ENCODE measurements around the gene LCN9. TPM values are rescaled to one million over a fixed set of nuclear protein-coding genes. Genes with fewer than 3 reads are reported as not detected.

LCN9 gene
- total and polyA plus RNA-seq, 9 of the 15 experiments (the other 6 are each of a cell fraction or from before 2014, with no cell fraction given), result not detected

DNA sequence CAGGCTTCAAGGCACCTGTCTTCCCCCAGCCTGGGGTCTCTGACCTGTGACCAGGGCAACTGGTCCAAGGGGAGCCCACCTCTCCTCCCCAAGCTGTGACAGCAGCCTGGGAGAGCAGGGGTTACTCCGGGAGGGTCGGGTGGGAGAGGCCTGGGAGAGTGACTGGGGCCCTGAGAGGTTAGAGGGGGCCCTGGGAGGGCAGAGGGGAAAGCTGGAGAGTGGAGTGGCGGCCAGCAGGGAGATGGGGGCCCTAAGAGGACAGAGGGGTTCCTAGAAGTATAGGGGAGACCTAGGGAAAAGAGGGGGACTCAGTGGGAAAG lies 302 bp downstream of the LCN9 start (continued):
- TF ChIP-seq MAZ (CRISPR knock-in tag; conservative IDR thresholded peaks at IDR 0.05 in 1 of 2, IDR thresholded peaks at IDR 0.05 in 1 of 2), result no peak

DNA sequence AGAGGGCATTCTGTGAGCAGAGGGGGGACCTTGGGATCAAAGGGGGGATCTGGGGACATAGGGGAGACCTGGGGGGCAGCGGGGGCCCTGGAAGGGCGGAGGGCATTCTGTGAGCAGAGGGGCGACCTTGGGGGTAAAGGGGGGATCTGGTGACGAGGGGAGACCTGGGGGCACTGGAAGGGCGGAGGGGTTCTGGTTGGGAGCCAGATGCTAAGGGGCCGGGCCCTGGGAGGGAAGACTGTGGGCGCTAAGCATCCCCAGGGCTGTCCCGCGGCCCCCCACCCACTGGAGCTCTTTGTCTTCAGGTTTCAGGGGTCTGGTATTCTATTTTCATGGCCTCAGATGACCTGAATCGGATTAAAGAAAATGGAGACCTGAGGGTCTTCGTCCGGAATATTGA lies 748 bp downstream of the LCN9 start:
- Histone ChIP-seq H3K9me1 (ENCODE audit: control insufficient read depth, insufficient read depth, low read length) (no peaks in the 10 kb centered on the region), H3K27ac (ENCODE audit: extremely low read depth, low read depth, low read length) (no peak overlapping the region), H4K20me1 (replicated peaks; ENCODE audit: control insufficient read depth, insufficient read depth, low read length) (peaks cover 7% of the 10 kb centered on the region; the same call in 1 of the 2 replicates), H2AFZ (ENCODE audit: low read depth, low read length) (no peak overlapping the region), H3K4me3 (no peak overlapping the region), H3K36me3 (ENCODE audit: control insufficient read depth, insufficient read depth, low read length) (no peaks in the 10 kb centered on the region), H3K9ac (ENCODE audit: insufficient read depth in 1 of 2, low read depth in 2 of 2, low read length in 2 of 2) (no peak overlapping the region), H3K9me3 (replicated peaks; ENCODE audit: control insufficient read depth, insufficient read depth, low read depth, low read length) (no peaks in the 10 kb centered on the region), H3K79me2 (ENCODE audit: control insufficient read depth, insufficient read depth, low read length) (no peaks in the 10 kb centered on the region), H3K4me2 (ENCODE audit: insufficient read depth, low read length) (no peak overlapping the region), H3K27me3 (ENCODE audit: control insufficient read depth in 2 of 2, insufficient read depth in 2 of 2, low read length in 2 of 2) (peaks cover 34 to 68% of the 10 kb centered on the region in 2 experiments), H3K4me1 (replicated peaks in 1 of 2; ENCODE audit: control insufficient read depth in 2 of 2, insufficient read depth in 2 of 2, low read length in 2 of 2) (no peaks in the 10 kb centered on the region)
- POLR2A ChIA-PET, result interaction anchor here (0.6 kb wide), 1 partner anchor 87 kb away, joined by 3 read pairs; no protein-coding TSS in a partner anchor
- intact Hi-C loops (cut with micrococcal nuclease) (no loop called here), in situ Hi-C loops (cut with MboI) (no loop called here)
- CTCF ChIA-PET (ENCODE audit: low intra/inter-chr PET ratio), result interaction anchor here (0.6 kb wide), 1 partner anchor 28 kb away, joined by 4 read pairs; no protein-coding TSS in a partner anchor
- 4% methylated on average over 8 of the region's 12 CpGs for WGBS (ENCODE audit: insufficient coverage, low coverage, missing lambda C conversion rate)
- FAIRE-seq, result no peak
- no peak for ATAC-seq
- no peak for DNase-seq (ENCODE audit: extremely low read depth in 1 of 4, low spot score in 3 of 4)
- no TSS peak for BruUV-seq (replicated peaks)
- no peak for TF ChIP-seq POLR2AphosphoS2 (IDR thresholded peaks at IDR 0.05; ENCODE audit: low read length)
- no peak for TF ChIP-seq CHD7 (IDR thresholded peaks at IDR 0.05; ENCODE audit: low read depth, low read length)
- TF ChIP-seq SMAD1 (IDR thresholded peaks at IDR 0.05; ENCODE audit: low read depth, low read length, partially characterized antibody), result no peak
- TF ChIP-seq CGGBP1 (CRISPR knock-in tag; IDR thresholded peaks at IDR 0.05), result no peak
- no peak for TF ChIP-seq KDM1A (IDR thresholded peaks at IDR 0.05)
- TF ChIP-seq TRIM28 (IDR thresholded peaks at IDR 0.05), result no peak
- no peak for TF ChIP-seq MIER1 (IDR thresholded peaks at IDR 0.05; ENCODE audit: low read depth)
- no peak for TF ChIP-seq ARID2 (IDR thresholded peaks at IDR 0.05)
- no peak for TF ChIP-seq POLR2B (IDR thresholded peaks at IDR 0.05; ENCODE audit: low read depth, partially characterized antibody)
- no peak for TF ChIP-seq ZNF76 (CRISPR knock-in tag; IDR thresholded peaks at IDR 0.05; ENCODE audit: borderline replicate concordance)

Measured in K562 (cell line).